Cardiac muscle cell (in vitro differentiated cells and primary cell): ENCODE measurements around the gene HMOX1. TPM values are rescaled to one million over a fixed set of nuclear protein-coding genes. Genes with fewer than 3 reads are reported as not detected.
A peak's percentile ranks its signal among the peaks of the same experiment; 100 is the strongest.

Experiments used
- DNase-seq, 2 donors: peaks; one replicate each; pipeline versions ENCODE4 v3.0.0 to v3.0.0-alpha.2; 2010 to 2017; ENCODE audit warnings: low read depth in 1 of 2, low spot score in 1 of 2
- H3K27ac ChIP-seq: fragments of 200-600 bp; sonication (generic); 2 replicates; pipeline ENCODE4 v1.5.1; 2016
- H3K27me3 ChIP-seq: fragments of 200-600 bp; sonication (generic); 2 replicates; pipeline ENCODE4 v1.6.0; 2016; ENCODE audit warnings: control low read depth
- H3K36me3 ChIP-seq: fragments of 200-600 bp; sonication (generic); 2 replicates; pipeline ENCODE4 v1.5.1; 2016; ENCODE audit warnings: control low read depth
- H3K4me1 ChIP-seq: fragments of 200-600 bp; sonication (generic); 2 replicates; pipeline ENCODE4 v1.8.1; 2017; ENCODE audit warnings: low read depth, mild to moderate bottlenecking, mixed run types
- H3K4me3 ChIP-seq: fragments of 200-600 bp; sonication (generic); 2 replicates; pipeline ENCODE4 v1.5.1; 2016; ENCODE audit warnings: mild to moderate bottlenecking
- H3K9me3 ChIP-seq: fragments of 200-600 bp; sonication (generic); 2 replicates; pipeline ENCODE4 v1.5.1; 2017; ENCODE audit warnings: low read depth, mild to moderate bottlenecking, control low read depth
- polyA plus RNA-seq: library from polyadenylated mRNA; unstranded; fragments of >200 nt; fragmentation: Nextera tagmentation; extraction: Ambion mirVana; gene quantifications from 2 replicates; pipeline ENCODE4 v1.2.1, GENCODE V29; 2016
- total RNA-seq: library from RNA; depleted of rRNA; stranded (reverse); fragments of >200 nt; gene quantifications from 2 replicates; pipeline ENCODE4 v1.2.3, GENCODE V29; 2016
- TF ChIP-seq, protein P1 (sequence below): IDR thresholded peaks from 2 replicates; pipeline ENCODE4 v1.5.1; 2012; ENCODE audit warnings: low read depth, mild to moderate bottlenecking, low read length

The HMOX1 gene
- total and polyA plus RNA-seq, 2 experiments from 2014 or later: 1.6 to 2.1 TPM

DNA sequence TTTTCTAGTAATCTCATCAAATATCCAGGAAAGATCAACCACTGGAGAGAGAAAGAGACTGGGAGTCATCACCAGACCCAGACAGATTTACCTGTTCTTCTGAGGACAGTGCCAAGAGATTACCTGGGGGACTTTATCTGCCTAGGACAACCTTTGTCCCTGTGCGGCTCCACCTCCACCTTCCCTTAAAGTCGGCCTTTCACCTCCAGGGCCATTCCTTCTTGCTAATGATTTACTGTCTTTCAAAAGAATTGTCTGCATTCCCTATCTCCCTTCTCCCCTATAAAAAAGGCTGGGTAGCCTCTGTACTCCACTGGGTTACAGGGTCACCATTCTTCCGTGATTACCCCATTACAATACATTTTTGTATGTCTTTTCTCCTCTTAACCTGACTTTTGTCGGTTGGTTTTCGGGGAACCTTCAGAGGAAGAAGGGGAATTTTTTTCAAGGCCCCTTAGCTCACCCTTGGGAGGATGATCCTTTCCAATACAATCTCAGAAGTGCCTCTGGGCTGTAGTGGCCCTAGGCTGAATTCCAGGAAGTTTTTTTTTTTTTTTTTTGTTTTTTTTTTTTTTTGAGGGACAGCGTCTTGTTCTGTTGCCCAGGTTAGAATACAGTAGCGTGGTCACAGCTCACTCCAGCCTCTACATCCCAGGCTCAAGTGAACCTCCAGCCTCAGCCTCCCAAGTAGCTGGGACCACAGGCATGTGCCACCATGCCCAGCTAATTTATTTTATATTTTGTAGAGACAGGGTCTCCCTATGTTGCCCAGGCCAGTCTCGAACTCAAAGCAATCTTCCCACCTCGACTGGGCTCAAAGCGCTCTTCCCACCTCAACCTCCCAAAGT lies 1.5 kb upstream of the HMOX1 start:
- H3K9me3 ChIP-seq: no peaks in the 10 kb centered on the region
- no peak overlapping the region for H3K27ac ChIP-seq
- H3K4me1 ChIP-seq: peaks cover 13% of the 10 kb centered on the region
- DNase-seq: no peak
- H3K4me3 ChIP-seq: no peak overlapping the region
- no peaks in the 10 kb centered on the region for H3K36me3 ChIP-seq
- TF ChIP-seq, protein P1, sequence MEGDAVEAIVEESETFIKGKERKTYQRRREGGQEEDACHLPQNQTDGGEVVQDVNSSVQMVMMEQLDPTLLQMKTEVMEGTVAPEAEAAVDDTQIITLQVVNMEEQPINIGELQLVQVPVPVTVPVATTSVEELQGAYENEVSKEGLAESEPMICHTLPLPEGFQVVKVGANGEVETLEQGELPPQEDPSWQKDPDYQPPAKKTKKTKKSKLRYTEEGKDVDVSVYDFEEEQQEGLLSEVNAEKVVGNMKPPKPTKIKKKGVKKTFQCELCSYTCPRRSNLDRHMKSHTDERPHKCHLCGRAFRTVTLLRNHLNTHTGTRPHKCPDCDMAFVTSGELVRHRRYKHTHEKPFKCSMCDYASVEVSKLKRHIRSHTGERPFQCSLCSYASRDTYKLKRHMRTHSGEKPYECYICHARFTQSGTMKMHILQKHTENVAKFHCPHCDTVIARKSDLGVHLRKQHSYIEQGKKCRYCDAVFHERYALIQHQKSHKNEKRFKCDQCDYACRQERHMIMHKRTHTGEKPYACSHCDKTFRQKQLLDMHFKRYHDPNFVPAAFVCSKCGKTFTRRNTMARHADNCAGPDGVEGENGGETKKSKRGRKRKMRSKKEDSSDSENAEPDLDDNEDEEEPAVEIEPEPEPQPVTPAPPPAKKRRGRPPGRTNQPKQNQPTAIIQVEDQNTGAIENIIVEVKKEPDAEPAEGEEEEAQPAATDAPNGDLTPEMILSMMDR: no peak
- H3K27me3 ChIP-seq: no peaks in the 10 kb centered on the region

DNA sequence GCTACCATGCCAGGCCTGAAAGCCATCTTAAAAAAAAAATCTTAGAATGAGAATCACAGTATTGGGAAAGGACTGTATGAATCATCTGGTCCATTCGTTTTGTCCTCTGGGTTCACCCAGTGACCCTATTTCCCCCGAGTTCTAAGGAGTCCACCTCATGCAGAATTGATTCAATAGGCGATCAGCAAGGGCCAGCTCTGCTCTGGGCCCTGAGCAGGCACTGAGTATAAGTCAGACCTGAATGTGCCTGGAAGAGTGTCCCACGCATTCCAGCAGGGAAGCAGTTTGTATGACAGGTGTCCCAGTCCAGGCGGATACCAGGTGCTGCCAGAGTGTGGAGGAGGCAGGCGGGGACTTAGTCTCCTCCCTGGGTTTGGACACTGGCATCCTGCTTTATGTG lies 883 bp upstream of the HMOX1 start:
- no peak for DNase-seq
- peaks cover 13% of the 10 kb centered on the region for H3K4me1 ChIP-seq
- H3K9me3 ChIP-seq: no peaks in the 10 kb centered on the region
- H3K4me3 ChIP-seq: no peak overlapping the region
- no peaks in the 10 kb centered on the region for H3K36me3 ChIP-seq
- H3K27me3 ChIP-seq: no peaks in the 10 kb centered on the region
- TF ChIP-seq, protein P1: no peak
- H3K27ac ChIP-seq: no peak overlapping the region

DNA sequence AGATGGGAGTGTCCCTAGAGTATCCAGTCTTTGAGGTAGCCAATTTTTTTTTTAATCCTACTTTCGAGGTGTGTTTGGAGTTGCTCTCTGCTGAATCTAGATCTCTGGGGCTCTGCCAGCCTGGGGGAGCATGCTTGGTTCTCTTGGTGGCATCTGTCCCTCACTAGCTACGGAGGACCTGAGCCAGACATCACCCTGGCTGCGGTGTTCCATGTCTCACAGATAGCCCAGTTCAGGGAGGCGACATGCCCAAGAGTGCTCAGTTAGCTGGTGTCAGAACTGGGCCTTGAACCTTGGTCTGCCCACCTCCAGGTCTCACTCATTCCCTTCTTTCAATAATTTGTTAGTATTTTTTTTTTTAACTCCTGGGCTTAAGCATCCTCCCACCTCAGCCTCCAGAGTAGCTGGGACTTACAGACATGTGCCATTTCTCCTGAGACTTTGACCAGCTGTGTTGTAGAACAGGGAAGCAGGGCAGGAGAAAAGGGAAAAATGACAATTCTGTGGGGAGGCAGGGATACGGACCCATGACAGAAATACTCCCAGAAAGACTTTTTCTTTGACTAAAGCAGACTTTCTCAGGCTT lies 621 bp downstream of the HMOX1 start:
- Histone ChIP-seq H3K9me3 (no peaks in the 10 kb centered on the region), H3K27me3 (no peaks in the 10 kb centered on the region), H3K4me1 (peaks cover 11% of the 10 kb centered on the region), H3K4me3 (peak overlapping the region; percentile 43), H3K36me3 (no peaks in the 10 kb centered on the region), H3K27ac (no peak overlapping the region)
- DNase-seq: no peak
- TF ChIP-seq, protein P1: no peak

DNA sequence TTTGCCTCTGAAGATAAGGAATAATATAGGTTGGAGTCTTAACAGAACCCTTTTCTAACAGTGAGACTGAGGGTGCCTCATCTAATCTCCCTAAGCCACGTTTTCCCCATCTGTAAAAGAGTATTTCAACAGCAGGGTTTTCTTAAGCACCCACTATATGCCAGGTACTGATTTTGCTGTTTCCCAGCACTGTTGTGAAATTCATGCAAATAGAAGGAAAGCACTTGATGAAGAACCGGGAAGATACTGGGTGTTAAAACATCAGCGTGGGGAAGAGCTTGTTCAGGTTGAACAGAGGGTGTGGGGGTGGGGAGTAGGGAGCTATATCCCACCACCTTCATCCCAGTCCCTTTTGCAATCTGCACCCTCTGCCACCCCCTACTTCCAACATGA lies 2.8 kb downstream of the HMOX1 start:
- Histone ChIP-seq H3K27ac (no peak overlapping the region), H3K9me3 (no peaks in the 10 kb centered on the region), H3K27me3 (no peaks in the 10 kb centered on the region), H3K36me3 (no peaks in the 10 kb centered on the region), H3K4me1 (peaks cover 8% of the 10 kb centered on the region), H3K4me3 (no peak overlapping the region)
- TF ChIP-seq, protein P1: no peak
- peak in 1 of 2 donors; percentile 24 for DNase-seq

DNA sequence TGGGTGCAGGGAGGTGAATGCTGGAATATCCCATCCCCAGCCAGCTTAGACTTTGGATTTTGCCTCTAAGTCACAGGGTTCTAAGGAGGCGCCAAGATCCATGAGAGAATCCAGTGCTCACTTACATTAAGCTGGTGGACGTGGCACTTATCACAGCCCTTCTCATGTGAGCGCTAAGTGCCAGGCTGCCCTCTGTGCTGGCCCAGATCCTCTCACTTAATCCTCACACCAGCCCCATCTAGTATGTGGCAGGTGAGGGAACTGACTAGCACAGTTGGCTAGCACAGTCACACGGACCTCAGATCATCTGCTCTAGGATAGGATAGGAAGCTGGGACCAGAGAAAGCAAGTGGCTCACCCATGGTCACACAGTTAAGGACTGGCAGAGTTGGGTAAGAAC lies 3.6 kb downstream of the HMOX1 start:
- Histone ChIP-seq H3K27ac (no peak overlapping the region), H3K4me3 (no peak overlapping the region), H3K4me1 (peaks cover 8% of the 10 kb centered on the region), H3K36me3 (no peaks in the 10 kb centered on the region), H3K27me3 (no peaks in the 10 kb centered on the region), H3K9me3 (no peaks in the 10 kb centered on the region)
- no peak for DNase-seq
- TF ChIP-seq, protein P1: no peak
